HFF-Myc (cell line): Measurements from ENCODE around the gene OR9Q1.

Source experiments
- DNase-seq: peaks from one replicate; pipeline ENCODE4 v3.0.0-alpha.2; 2011; ENCODE audit warnings: low read depth; ENCODE audit errors: extremely low read depth
- H3K4me3 ChIP-seq: replicated peaks from 2 replicates; pipeline ENCODE4 v1.5.1; 2011; ENCODE audit warnings: low read depth, mild to moderate bottlenecking, control low read depth, low read length
- CTCF ChIP-seq: IDR thresholded peaks from 2 replicates; pipeline ENCODE4 v1.5.1; 2012; ENCODE audit warnings: mild to moderate bottlenecking, low read depth, low read length, control low read depth; ENCODE audit errors: missing control alignments

The OR9Q1 gene

GRCh38 chr11:58067685-58068084, 44.0 kb downstream of the OR9Q1 start:
- TF ChIP-seq CTCF, result no peak
- H3K4me3 ChIP-seq, result no peak overlapping the region
- no peak for DNase-seq

- no peak for DNase-seq
- TF ChIP-seq CTCF, result no peak
- H3K4me3 ChIP-seq, result no peak overlapping the region
These were observed 45.0 kb downstream of the OR9Q1 start for GRCh38 chr11:58068655-58069054.

- TF ChIP-seq CTCF, result no peak
- DNase-seq, result no peak
- no peak overlapping the region for H3K4me3 ChIP-seq
These were observed 46.9 kb downstream of the OR9Q1 start for GRCh38 chr11:58070585-58070984.

- no peak overlapping the region for H3K4me3 ChIP-seq
- DNase-seq, result no peak
- no peak for TF ChIP-seq CTCF
These were observed 52.1 kb downstream of the OR9Q1 start for GRCh38 chr11:58075781-58076180.

GRCh38 chr11:58086528-58086927, 62.8 kb downstream of the OR9Q1 start:
- no peak for TF ChIP-seq CTCF
- DNase-seq, result no peak
- H3K4me3 ChIP-seq, result no peak overlapping the region

GRCh38 chr11:58097437-58097836, 73.8 kb downstream of the OR9Q1 start:
- H3K4me3 ChIP-seq, result no peak overlapping the region
- no peak for TF ChIP-seq CTCF
- DNase-seq, result no peak

- no peak for DNase-seq
- TF ChIP-seq CTCF, result no peak
- no peak overlapping the region for H3K4me3 ChIP-seq
These were observed 97.4 kb downstream of the OR9Q1 start for GRCh38 chr11:58121096-58121495.
